Measurements from ENCODE around the gene REM2. TPM values are rescaled to one million over a fixed set of nuclear protein-coding genes. Genes with fewer than 3 reads are reported as not detected.
A peak's percentile ranks its signal among the peaks of the same experiment; 100 is the strongest.

The REM2 gene
- total RNA-seq, 3 donors from 2014 or later (not counting 1 experiment from before 2014, with no cell fraction given): 4.0 to 8.1 (median 7.9) TPM

GRCh38 chr14:22864979-22865378 lies 18.0 kb upstream of the REM2 start:
- Mint-ChIP-seq H3K9me3 (no peaks in the 10 kb centered on the region), H3K4me3 (no peak overlapping the region), H3K36me3 (no peaks in the 10 kb centered on the region), H3K27me3 (ENCODE audit: low read depth in 2 of 2) (peaks cover 22 to 27% of the 10 kb centered on the region in 2 donors), H3K4me1 (no peaks in the 10 kb centered on the region), H3K27ac (no peak overlapping the region)
- peaks cover under 1% of the 10 kb centered on the region for H3K4me1 ChIP-seq (ENCODE audit: control insufficient read depth, insufficient read depth, low read length)
- TF ChIP-seq, protein P1, sequence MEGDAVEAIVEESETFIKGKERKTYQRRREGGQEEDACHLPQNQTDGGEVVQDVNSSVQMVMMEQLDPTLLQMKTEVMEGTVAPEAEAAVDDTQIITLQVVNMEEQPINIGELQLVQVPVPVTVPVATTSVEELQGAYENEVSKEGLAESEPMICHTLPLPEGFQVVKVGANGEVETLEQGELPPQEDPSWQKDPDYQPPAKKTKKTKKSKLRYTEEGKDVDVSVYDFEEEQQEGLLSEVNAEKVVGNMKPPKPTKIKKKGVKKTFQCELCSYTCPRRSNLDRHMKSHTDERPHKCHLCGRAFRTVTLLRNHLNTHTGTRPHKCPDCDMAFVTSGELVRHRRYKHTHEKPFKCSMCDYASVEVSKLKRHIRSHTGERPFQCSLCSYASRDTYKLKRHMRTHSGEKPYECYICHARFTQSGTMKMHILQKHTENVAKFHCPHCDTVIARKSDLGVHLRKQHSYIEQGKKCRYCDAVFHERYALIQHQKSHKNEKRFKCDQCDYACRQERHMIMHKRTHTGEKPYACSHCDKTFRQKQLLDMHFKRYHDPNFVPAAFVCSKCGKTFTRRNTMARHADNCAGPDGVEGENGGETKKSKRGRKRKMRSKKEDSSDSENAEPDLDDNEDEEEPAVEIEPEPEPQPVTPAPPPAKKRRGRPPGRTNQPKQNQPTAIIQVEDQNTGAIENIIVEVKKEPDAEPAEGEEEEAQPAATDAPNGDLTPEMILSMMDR (IDR thresholded peaks at IDR 0.05): no peak
- H3K36me3 ChIP-seq (ENCODE audit: control insufficient read depth, insufficient read depth, low read length): no peaks in the 10 kb centered on the region
- H3K27me3 ChIP-seq (ENCODE audit: control insufficient read depth, insufficient read depth, low read length): peaks cover 11% of the 10 kb centered on the region
- WGBS (ENCODE audit: insufficient coverage): no CpG with 5 or more reads among the region's 4 CpGs
- no peaks in the 10 kb centered on the region for H3K9me3 ChIP-seq (ENCODE audit: control insufficient read depth, insufficient read depth, low read length)
- intact Hi-C loops (cut with micrococcal nuclease): no loop called here
- ATAC-seq: no peak
- no peak for DNase-seq
- no peak overlapping the region for H3K27ac ChIP-seq (ENCODE audit: low read length)
- H3K4me3 ChIP-seq (ENCODE audit: low read length): no peak overlapping the region

GRCh38 chr14:22865424-22866405 lies 17.3 kb upstream of the REM2 start:
- DNase-seq (peak in 1 of 2 donors; percentile 37), ATAC-seq (no peak)
- Mint-ChIP-seq H3K9me3 (no peaks in the 10 kb centered on the region), H3K4me1 (peaks cover 2 to 3% of the 10 kb centered on the region in 2 donors), H3K27ac (no peak overlapping the region), H3K27me3 (ENCODE audit: low read depth in 2 of 2) (peaks cover 22 to 27% of the 10 kb centered on the region in 2 donors), H3K36me3 (no peaks in the 10 kb centered on the region), H3K4me3 (no peak overlapping the region)
- no peaks in the 10 kb centered on the region for H3K36me3 ChIP-seq (ENCODE audit: control insufficient read depth, insufficient read depth, low read length)
- H3K27ac ChIP-seq (ENCODE audit: low read length): no peak overlapping the region
- H3K27me3 ChIP-seq (ENCODE audit: control insufficient read depth, insufficient read depth, low read length): peaks cover 5% of the 10 kb centered on the region
- TF ChIP-seq, protein P1 (IDR thresholded peaks at IDR 0.05): no peak
- intact Hi-C loops (cut with micrococcal nuclease): no loop called here
- H3K9me3 ChIP-seq (ENCODE audit: control insufficient read depth, insufficient read depth, low read length): no peaks in the 10 kb centered on the region
- peaks cover 7% of the 10 kb centered on the region for H3K4me1 ChIP-seq (ENCODE audit: control insufficient read depth, insufficient read depth, low read length)
- H3K4me3 ChIP-seq (ENCODE audit: low read length): no peak overlapping the region
- 94% methylated on average over 5 of the region's 6 CpGs for WGBS (ENCODE audit: insufficient coverage)

DNA sequence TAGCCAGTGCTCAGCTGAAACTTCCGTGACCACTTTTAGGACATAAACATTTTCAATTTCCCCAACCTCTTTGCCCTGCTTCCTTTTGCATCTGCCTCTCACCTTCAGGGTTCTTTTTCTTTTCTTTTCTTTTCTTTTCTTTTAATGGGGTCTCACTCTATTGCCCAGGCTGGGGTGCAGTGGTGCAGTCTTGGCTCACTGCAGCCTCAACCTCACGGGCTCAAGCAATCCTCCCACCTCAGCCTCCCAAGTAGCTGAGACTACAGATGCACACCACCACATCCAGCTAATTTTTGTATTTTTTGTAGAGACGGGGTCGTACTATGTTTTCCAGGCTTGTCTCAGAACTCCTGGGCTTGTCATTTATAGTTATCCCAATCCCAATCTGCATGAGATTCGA lies 16.1 kb upstream of the REM2 start:
- Histone ChIP-seq H3K27me3 (ENCODE audit: control insufficient read depth, insufficient read depth, low read length) (peaks cover 2% of the 10 kb centered on the region), H3K27ac (ENCODE audit: low read length) (no peak overlapping the region), H3K4me1 (ENCODE audit: control insufficient read depth, insufficient read depth, low read length) (peaks cover 7% of the 10 kb centered on the region), H3K36me3 (ENCODE audit: control insufficient read depth, insufficient read depth, low read length) (no peaks in the 10 kb centered on the region), H3K9me3 (ENCODE audit: control insufficient read depth, insufficient read depth, low read length) (no peaks in the 10 kb centered on the region), H3K4me3 (ENCODE audit: low read length) (no peak overlapping the region)
- intact Hi-C loops (cut with micrococcal nuclease): no loop called here
- H3K36me3 Mint-ChIP-seq: no peaks in the 10 kb centered on the region
- no peak overlapping the region for H3K4me3 Mint-ChIP-seq
- DNase-seq (no peak), ATAC-seq (no peak)
- 95% methylated on average over 5 of the region's 5 CpGs for WGBS (ENCODE audit: insufficient coverage)
- no peaks in the 10 kb centered on the region for H3K9me3 Mint-ChIP-seq
- peaks cover 12 to 18% of the 10 kb centered on the region in 2 donors for H3K27me3 Mint-ChIP-seq (ENCODE audit: low read depth in 2 of 2)
- H3K27ac Mint-ChIP-seq: no peak overlapping the region
- TF ChIP-seq, protein P1 (IDR thresholded peaks at IDR 0.05): no peak
- peaks cover 9 to 11% of the 10 kb centered on the region in 2 donors for H3K4me1 Mint-ChIP-seq
